NCI-H526 (cell line): ENCODE data around the gene TP73.

Source experiments
- DNase-seq, 2 experiments: peaks; one replicate each; lab custom pipeline; 2025; lab: John Stamatoyannopoulos, UW

TP73 gene

GRCh38 chr1:3673381-3674099 lies 21.2 kb downstream of the TP73 start:
- DNase-seq, result no peak

GRCh38 chr1:3674100-3675094 lies 22.1 kb downstream of the TP73 start:
- peak in 1 of 2 experiments; percentile 47 for DNase-seq

DNA sequence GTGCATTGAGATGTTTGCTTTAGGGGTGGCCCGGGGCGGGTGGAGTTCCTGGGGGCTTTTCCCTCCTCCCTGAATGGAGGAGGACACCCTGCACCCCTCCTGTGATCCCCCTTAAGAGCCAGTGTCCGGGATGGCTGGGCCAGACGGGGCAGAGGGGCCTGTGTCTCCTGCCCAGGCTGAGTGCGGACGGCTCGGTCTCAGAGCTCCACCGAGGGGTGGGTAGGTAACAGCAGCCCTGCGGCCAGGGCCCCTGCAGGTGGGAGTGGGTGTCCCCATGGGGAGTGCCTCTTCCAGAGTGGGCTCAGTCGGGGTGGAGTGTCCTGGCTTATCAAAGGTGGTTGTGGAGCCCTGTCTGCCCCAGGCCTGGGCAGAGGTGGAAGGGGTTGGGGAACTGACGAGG lies 23.1 kb downstream of the TP73 start:
- DNase-seq, result no peak

DNA sequence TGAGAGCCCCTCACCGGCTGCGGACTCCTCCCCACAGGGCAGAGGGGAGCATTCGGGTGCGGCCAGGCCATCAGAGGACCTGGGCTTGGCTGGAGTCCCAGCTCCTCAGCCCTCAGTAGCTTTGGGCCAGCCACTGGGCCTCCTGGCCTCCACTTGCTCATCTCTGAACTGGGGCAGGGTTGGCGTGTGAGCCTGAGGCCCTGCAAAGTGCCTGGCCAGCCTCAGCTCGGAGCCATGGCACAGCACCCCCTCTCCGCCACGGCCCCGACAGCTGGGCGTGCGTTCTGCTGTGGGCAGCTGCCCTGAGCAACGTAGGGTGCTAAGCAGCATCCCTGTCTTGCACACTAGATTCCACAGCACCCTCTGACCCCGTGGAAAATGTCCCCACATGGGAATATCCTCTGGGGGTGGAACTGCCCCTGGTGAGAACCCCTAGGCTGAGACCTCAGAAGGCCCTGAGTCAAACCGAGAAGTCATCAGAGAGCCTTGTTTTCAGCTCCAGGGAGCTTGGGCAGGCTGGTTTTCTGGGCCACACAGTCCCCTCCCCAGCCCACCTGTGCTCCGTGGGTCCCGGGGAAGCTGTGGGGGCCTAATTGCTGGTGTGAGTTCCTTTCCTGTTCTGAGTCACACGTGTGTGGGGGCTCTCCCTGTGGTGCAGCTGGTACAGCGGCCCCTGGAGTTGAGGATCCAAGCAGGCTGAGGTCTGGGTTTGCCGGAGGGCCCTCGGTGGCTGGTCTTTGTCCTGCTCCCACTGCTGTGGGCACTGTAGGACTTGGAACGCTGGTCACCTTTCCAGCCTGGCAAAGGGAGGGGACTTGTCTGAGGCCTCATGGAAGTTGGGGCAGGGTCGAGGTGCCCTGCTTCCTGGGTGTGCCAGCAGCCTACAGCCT lies 24.5 kb downstream of the TP73 start:
- DNase-seq, result no peak

DNA sequence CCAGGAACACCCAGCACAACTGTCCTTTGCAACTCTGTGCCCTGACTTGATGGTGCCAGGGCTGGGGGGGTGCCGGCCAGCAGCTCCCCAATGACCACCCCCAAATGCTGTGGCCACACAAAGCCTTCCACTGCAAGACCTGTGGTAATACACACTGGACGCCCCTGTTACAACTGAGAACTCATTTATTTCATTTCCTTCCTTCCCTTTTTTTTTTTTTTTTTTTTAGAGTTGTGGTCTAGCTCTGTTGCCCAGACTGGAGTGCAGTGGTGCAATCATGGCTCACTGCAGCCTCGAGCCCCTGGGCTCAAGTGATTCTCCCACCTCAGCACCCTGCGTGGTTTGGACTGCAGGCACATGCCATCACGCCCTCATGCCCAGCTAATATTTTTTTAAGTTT lies 25.2 kb downstream of the TP73 start:
- no peak for DNase-seq

DNA sequence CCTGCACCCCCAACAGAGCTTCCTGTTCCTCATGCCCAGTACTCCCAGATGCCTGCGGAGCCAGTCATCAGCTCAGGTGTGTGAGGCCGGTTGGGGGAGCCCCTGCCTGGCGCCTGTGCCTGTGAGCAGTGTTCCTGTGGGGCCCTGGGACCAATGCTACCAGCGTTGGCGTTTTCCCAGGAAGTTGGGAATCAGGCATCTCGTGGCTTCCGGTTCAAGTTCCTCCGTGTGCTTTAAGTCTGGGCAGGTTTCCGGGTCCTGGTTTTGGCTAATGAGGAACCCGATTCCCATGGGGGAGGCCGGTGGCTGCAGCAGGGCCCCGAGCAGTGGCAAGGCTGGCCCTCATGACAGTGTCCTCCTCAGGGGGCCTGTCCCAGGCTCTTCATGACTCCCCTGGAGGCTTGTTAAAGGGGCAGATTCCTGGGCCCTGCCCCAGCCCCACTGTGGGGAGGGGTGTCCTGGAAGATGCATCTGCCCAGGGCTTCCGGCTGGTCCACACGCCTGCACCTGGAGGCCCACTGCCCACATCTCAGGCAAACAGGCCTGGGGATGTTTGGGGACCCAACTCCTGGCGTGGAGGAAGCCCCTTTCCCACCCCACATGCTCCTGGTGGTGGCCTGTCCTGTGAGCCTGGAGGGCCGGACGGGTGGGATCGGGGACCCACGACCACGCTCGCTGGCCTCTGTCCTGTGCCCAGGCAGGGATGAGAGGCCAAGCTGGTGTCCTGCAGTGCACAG lies 26.2 kb downstream of the TP73 start:
- peak in 1 of 2 experiments; percentile 36 for DNase-seq

- DNase-seq, result no peak
Measured at GRCh38 chr1:3679098-3679555, 26.8 kb downstream of the TP73 start.

DNA sequence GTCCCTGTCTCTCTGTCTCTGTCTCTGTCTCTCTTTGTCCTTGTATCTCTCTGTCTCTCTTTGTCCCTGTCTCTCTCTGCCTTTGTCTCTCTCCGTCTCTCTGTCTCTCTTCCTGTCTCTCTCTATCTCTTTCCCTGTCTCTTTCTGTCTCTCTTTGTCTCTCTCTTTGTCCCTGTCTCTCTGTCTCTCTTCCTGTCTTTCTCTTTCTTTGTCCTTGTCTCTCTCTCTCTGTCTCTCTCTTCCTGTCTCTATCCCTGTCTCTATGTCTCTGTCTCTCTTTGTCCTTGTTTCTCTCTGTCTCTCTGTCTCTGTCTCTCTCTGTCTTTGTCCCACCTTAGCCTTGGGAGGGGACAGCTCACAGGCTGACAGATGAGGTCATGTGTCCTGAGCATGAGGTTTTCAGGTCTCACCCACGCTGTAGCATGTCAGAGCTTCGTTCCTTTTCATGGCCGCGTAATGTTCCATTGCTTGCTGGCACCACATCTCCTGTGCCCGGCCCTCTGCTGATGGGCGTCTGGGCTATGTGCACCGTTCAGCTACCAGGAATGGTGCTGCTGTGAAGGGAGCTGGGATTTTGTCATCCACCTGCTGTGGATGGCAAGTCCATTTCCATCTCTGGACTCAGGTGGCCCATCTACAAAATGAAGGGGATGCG lies 27.6 kb downstream of the TP73 start:
- DNase-seq, result no peak

- peak in 1 of 2 experiments; percentile 68 for DNase-seq
Measured at GRCh38 chr1:3680488-3681230, 28.3 kb downstream of the TP73 start.

GRCh38 chr1:3681231-3681897 lies 29.0 kb downstream of the TP73 start:
- DNase-seq, result no peak

DNA sequence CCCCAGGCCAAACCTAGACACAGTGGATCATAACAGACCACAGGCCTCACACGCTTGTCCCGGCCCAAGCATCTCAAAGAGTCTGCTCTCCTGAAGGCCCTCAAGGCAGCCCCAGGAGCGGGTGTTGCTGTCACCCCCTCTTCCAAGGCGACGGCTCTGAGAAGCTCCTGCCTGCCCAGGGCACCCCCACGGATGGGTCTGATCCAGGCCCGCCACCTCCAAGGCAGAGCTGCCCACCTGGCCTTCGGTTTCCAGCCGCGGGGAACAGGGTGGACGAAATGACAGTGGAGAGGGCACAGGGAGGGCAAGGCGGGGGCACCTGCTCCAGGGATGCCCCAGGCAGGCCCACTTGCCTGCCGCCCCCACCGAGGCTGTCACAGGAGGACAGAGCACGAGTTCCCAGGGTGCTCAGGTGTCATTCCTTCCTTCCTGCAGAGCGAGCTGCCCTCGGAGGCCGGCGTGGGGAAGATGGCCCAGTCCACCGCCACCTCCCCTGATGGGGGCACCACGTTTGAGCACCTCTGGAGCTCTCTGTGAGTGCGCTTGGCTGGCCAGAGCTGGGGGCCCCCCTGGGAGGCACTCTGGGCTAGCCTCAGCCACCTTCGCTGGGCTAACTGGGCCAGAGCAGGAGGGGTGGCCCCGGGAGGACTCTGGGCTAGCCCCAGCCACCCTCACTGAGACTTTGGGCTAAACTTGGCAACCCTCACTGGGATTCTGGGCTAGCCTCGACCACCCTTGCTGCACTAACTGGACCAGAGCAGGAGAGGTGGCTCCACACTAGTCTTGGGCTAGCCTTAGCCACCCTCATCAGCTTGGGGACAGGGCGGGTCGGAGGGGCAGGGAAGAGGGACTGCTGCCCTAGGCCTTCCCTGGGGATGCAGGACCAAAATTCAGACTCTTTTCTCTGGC lies 29.8 kb downstream of the TP73 start:
- no peak for DNase-seq

DNA sequence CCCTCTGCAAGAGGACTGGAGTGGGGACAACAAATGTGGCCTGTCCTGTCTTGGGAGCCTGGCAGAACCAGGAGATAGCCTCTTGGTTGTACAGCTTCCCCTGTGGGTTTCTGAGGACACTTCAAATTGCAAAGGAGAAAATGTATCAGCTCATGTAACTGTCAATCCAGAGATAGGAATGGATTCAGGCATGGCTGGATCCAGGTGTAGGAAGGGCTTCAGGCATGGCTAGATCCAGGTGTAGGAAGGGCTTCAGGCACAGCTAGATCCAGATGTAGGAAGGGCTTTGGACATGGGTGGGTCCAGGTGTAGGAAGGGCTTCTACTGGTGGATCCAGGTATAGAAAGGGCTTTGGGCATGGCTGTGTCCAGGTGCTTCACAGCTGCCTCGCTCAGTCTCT lies 30.9 kb downstream of the TP73 start:
- no peak for DNase-seq

DNA sequence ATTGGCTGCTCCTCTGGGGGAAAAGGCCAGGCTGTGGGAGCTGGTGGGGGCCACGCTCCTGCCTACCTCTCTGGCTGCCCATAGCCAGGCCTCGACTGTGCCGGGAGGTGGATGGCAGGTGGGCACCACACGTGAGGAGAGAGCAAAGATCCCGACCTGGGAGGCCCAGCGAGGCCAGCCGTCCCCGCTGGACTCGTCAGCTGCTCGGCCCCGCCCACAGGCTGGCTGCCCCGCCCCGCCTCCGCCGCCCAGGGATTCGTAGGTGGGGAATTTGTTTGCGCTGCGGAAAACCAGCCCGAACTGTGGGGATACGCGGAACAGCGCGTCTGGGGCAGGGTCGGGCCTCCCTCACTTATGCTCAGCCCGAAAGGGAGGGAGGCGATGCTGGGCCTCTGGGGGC lies 31.7 kb downstream of the TP73 start:
- peak in 1 of 2 experiments; percentile 68 for DNase-seq

GRCh38 chr1:3685222-3685621 lies 32.9 kb downstream of the TP73 start:
- DNase-seq, result no peak

- DNase-seq, result no peak
Measured at GRCh38 chr1:3685906-3686305, 33.6 kb downstream of the TP73 start.

GRCh38 chr1:3687504-3687903 lies 35.2 kb downstream of the TP73 start:
- DNase-seq, result peak in 1 of 2 experiments; percentile 27

DNA sequence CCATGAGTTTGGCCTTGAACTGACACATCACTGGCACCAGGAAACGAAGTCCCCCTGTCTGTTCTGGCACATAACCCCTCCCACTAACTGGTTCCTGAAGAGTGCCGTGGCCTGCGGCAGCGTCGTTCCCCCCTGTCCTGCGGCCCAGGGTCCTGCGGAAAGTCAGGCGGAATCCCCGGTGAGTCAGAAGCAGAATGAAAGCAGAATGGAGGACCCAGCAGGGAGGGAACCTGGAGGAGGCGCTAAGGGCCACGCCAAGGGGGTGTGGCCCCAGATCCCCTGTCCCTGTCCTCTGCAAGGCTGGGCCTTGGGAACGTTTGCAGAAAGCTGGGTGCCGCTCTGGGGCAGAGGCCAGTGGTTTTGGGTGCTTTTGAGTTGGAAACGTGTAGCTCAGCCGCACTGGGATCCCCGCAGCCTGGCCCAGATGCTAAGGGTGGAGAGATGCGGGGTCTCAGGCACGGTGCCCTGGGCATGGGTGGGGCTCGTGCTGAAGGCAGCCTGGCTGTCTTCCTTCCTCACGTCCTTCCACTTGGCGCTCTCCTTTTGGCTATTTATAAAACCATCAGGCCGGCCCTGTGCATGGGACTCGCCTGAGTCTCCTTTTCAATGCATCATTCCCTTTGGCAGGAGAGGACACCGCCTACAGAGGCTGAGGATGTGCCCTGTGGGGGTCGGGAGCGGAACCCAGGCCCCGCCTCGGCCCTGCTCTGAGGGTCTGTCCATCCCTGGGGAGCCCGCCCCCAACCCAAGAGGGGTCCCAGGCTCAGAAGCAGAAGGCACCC lies 36.2 kb downstream of the TP73 start:
- peak in 1 of 2 experiments; percentile 44 for DNase-seq
